Measurements from ENCODE around the gene SPECC1.
"Not testable (repeated sequence)": the region's sequence is repeated elsewhere in the genome, so short reads cannot be mapped to it uniquely, and the experiment has no call there.

The SPECC1 gene

DNA sequence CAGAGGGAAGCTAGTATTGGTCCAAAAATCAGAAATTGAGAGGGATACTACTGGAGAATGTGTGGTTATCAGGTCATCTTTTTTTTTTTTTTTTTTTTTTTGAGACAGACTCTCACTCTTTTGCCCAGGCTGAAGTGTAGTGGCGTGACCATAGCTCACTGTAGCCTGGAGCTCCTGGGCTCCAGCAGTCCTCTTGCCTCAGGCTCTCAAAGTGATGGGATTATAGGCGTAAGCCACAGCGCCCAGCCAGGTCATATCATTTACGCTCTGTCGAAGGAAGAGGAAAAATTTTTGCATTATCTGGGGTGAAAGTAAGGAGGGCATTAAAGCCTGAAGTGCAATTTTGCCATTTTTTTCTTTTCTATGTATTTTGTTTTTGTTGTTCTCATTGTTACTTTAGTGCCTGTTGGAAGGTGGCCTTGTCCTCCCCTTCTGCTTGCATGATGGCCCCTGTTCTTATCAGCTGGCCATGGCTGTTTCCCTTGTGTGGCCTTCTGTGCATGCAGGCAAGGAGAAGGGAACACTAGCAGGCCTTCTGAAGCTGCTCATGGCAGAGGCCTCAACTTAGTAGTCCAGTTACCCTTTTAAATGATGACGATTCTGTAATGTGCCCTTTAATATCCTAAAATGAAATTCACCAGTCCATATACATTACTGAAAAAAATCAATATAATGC is 118.3 kb downstream of the SPECC1 start:
- DNase-seq (ENCODE audit: low spot score): no peak

DNA sequence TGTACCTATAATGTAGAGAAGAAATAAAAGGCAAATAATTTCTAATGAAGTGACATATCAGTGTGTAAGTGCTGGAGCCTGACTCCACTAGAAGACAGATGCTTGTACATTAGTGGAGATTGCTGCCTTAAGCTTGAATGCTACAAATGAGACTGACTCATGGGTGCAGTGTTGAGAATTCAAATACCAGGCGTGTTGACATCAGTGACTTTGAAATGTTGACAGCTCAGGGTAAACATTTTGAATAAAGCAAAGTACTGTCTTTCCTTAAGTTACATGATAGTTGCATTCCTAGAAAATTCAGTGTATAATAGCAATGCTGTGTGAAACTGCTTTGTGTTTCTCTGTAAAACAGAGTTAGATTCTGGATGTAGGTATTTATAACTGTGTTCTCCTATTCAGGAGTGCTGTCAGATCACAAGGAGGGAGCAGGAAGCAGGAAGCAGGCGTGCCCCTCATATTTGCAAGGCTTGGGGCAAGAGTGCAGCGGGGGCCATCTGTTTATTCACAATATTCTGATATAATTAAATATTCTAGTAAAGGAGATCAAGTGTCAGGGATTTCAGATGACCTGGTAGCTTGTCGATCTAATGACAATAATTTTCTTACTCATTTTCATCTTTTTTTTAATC is 119.0 kb downstream of the SPECC1 start:
- DNase-seq (ENCODE audit: low spot score): no peak

DNA sequence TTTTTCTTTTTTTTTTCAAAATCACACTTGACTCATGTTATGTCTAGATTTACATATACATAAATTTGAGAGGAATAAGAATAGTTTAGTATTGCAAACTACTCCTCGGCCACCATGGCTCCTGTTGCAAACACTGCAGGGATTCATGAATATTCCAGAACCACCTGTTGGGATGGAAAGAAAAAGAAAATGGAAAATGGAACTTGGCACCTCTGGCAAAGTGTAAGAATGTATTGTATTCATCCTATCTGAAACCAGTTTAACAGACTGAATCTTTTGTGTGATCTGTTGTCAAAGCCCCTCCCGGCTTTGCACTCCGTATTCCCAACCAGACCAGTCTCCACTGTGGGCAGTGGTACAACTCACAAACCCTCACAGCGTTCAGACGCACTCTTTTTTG is 124.4 kb downstream of the SPECC1 start:
- DNase-seq (ENCODE audit: low spot score): no peak

DNA sequence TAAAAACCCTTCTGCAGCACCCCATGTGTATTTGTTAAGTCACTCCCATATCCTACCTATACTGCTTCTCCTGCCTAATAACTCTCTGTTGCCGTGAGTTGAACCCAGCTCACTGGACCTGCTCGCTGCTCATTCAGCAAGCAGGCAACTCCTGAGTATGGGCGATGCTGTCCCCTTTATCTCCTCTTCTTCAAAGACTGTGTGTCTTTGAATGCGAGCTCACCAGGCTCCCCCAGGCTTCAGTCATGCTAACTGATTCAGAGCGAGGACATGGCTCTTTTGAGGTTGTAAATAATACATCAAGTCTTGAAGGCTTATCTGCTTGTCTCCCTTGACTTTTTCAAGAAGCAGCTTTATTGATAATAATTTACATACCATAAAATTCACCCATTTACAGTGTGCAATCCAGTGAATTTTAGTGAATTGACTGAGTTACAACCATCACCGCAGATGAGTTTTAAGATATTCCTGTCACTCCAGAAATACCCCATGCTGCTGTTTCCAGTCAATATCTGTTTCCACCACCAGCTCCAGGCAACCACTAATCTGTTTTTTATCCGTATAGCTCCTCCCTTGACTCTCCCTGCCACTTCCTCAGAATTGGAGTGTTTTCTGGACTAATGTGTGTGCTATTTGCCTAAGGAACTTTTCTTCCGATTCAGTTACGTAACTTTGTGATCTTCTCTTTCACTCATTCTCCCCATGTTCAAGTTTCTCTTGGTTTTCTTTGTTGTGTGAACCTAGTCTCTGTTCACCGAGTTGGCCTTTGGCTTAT is 132.2 kb downstream of the SPECC1 start:
- DNase-seq (ENCODE audit: low spot score): no peak

DNA sequence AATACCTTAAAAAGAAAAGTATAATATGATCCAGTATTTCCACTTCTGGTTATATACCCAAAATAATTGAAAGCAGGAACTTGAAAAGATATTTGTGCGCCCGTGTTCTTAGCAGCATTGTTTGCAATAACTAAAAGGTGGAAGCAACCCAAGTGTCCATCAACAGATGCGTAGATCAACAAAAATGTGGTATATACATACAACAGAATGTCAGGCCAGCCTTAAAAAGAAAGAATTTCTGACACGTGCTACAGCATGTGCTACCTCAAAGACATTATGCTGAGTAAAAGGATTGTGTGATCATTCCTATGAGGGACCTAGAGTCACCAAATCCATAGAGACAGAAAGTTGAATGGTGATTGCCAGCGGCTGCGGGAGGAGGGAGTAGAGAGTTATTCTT is 133.1 kb downstream of the SPECC1 start:
- no peak for DNase-seq (ENCODE audit: low spot score)

DNA sequence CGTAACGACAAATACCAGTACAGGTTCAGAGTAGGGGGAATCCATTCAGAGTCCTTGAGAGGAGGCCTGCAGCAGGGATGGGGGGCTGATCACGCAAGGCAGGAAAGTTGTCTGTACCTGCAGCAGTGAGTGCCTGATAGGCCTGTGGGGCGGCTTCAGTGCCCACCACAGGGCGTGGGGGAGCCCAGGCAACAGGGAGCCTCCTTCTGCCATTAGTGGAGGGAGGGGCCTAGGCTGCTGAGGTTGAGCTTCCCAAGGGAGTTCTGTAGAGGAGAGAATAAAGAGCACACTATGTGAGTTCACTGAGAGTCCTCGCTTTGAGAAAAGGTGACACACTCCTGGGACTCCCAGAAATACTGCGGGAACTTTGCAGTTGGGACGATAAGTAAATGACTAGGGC is 134.6 kb downstream of the SPECC1 start:
- DNase-seq (ENCODE audit: low spot score): no peak

DNA sequence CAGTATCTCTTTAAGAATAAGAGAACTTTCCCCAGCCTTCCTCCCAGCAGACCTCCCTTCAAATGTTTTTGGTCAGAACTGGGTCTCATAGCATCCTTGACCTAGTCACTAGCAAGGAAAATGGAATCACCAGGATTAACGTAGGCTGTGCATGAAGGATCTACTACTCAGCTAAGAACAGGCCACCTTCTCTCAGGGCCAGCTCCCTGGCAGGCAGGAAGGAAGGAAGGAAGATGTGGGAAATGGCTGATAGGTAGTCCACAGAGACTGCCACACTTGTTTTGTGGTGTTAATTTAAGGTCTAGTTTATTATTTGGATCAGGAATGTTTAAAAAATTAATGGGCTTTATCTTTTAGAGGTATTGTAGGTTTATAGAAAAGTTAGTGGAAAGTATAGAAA is 136.4 kb downstream of the SPECC1 start:
- DNase-seq (ENCODE audit: low spot score): no peak

DNA sequence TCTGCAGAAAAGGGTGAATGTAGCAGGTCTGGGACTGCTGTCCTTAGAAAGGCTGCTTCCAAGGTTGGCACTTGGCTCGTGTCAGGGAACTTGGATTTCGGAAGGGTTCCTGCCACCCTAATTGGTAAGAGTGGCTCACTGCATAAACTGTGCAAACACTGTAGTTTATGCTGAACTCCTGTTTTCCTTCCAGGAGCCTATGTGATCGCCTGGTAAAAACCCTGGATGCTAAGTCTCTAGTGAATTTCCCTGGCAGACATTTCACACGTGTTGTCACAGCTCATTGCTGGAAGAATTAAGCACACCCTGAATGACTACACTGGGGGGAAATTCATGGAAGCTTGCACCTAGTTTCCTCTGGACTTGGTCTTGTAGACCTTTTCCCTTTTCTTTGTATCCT is 140.1 kb downstream of the SPECC1 start:
- no peak for DNase-seq (ENCODE audit: low spot score)

DNA sequence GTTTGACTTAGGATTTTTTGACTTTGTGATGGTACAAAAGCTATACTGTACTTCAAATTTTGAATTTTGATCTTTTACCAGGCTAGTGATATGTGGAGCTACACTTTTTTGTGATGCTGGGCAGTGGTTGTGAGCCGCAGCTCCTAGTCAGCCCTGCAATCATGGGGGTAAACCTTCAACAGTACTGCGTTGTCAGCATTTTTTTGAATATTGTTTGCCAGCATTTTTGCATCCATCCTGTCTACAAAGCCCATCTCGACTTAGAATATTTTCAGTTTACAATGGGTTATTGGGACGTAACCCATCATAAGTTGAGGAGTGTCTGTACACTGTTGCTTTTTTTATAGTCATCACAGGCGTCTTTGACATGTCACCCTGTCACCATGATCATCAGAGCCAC is 142.0 kb downstream of the SPECC1 start:
- no peak for DNase-seq (ENCODE audit: low spot score)

DNA sequence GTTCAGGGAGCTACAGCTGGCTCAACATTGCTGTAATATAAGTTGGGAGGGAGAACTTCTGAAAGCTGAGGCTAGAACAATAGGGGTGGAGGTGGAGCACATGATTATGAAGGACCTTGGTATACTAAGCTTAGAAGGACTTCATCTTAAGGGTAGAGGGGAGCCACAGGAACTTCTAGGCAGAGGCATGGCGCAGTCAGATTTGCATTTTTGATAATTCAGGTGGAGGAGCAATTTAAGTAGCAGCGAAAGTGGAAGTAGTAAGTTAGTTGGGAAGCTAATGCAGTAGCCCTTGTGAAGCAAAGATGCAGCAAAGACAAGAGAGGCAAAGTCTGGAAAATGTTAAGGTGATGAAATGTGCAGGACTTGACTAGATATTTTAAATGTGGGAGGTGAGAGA is 144.1 kb downstream of the SPECC1 start:
- no peak for DNase-seq (ENCODE audit: low spot score)

DNA sequence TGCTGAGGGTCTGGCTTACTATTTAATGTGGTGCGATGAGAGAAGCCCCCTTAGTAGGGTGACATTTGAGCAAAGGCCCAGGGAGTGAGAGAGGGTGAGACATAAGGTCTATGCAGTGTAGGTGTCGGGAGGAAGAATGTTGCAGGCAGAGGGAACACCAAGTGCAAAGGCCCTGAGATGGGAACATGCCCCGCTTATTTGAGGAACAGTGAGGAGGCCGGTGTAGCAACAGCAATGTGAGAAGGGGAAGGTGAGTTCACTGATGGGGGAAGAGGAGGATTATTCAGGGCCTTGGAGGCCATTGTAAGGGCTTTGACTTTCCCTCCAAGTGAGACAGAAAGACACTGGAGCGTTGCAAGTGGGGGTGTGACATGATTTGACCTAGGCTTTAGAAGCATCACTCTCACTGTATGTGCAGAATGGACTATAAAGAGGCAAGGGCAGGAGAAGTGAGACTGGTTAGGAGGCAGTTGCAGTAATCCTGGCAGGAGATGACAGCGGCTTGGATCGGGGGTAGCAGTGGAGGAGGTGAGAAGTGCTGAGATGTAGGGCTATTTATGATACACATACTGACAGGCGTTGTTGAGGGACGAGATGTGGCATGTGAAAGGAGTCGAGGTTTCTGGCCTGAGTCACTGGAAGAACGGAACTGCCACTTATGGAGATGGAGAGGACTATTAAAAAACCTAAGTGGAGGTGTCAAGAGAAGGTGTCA is 145.3 kb downstream of the SPECC1 start:
- no peak for DNase-seq (ENCODE audit: low spot score)

DNA sequence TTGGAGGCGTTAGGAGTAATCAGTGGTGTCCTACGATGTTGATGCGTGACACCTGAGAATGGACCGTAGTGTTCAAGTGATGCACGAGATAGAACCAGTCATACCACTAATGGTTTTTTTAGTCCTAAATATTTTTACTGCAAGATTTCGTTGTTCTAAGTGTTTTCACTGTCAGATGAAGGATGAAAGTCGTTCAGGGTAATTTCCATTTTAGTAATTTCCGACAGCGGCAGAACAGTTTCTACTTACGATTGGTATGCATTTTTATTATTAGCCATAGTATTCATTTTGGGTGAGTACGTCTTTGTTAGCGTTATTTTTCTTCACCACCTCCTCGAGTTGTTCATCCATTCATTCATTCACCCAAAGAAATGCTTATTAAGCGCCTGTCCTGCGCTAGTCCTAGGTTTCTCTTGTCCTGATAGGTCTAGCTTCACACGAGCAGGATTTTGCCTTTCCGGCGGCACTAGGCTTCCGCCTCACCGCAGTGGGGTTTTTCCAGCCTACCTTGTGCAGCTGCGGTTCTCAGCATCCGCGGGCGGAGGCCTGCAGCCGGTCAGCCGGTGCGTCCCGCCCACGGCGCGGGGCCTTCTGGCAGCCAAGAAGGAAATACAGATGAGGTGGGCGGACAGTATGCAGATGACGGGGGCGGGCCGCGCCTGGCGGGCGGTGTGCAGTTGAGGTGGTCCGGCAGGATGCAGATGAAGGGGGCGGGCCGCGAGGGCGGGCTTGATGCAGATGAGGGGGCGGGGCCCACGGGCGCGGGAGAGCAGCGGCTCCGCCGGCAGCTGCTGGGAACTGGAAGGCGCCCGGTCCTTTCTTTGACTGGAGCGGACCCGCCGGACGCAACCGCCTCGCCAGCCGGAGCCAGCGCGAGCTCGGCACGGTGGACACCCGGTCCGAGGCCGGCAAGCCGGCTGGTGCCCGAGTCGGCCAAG is 146.4 kb downstream of the SPECC1 start:
- DNase-seq (ENCODE audit: low spot score): peak; percentile 100

DNA sequence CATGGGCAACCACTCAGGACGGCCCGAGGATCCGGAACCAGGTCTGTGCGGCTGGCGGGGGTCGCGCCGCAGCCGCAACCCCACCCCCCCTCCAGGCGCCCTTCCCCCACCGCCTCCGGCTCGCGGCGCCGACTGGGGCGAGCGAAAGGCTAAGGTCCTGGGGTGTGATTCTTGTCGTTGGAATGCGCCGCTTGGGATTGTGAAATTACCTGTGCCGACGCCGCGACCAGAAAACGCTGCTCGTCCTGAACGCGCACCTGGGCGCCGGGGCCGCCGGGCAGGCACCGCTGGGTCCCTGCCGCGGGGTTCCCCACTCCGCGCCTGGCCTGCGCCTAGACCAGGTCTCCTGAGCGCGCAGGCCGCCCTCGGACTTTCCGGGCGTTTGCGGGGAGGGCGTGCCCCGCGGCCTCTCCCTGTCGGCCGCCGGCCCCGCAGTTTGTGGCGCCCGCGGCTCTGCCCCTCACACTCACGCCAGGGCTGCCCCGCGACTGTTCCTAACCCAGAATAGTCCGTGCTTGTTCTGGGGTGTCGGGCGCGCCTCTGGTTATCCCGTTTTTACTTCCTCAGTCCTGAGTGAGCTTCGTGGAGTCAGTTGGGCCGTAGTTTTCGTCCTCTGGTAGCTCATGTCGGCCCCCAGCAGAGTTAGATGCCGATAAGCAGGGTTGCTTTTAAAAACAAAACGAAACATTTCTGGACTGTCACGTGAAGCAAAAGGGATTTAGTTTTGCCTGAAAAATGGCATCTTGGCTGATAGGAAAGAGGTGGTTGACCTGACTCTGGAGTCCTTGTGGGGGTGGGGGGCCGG is 147.2 kb downstream of the SPECC1 start:
- DNase-seq (ENCODE audit: low spot score): no peak

DNA sequence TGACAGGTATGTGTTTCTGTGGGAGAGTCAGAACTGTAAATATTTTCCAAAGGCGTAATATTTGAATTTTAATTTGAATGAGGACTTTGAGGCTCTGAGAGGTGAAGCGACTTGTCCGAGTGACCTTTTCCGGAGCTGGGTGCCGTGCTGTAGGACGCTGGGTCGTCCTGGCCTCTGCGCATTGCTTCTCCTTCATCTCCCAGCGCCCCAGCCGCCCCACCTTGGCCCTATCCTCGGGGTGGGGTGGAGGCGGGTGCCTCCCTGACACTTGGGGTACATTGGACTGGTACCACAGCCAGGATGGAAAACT is 147.8 kb downstream of the SPECC1 start:
- DNase-seq (ENCODE audit: low spot score): no peak

DNA sequence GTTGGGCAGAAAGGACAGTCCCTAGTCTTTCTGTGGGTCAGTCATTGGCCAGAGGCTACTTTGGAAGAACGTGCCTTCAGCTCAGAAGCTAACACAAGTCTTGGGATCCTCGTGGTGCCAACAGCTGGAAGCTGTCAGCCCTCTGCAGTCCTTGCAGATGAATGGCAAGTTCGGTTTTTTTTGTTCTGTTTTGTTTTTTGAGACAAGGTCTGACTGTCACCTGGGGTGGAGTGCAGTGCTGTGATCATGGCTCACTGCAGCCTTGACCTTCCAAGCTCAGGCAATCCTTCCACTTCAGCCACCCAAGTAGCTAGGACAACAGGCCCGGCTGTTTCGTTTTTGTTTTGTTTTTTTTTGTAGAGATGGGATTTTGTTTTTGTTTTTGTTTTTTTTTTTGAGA is 149.4 kb downstream of the SPECC1 start:
- no peak for DNase-seq (ENCODE audit: low spot score)

DNA sequence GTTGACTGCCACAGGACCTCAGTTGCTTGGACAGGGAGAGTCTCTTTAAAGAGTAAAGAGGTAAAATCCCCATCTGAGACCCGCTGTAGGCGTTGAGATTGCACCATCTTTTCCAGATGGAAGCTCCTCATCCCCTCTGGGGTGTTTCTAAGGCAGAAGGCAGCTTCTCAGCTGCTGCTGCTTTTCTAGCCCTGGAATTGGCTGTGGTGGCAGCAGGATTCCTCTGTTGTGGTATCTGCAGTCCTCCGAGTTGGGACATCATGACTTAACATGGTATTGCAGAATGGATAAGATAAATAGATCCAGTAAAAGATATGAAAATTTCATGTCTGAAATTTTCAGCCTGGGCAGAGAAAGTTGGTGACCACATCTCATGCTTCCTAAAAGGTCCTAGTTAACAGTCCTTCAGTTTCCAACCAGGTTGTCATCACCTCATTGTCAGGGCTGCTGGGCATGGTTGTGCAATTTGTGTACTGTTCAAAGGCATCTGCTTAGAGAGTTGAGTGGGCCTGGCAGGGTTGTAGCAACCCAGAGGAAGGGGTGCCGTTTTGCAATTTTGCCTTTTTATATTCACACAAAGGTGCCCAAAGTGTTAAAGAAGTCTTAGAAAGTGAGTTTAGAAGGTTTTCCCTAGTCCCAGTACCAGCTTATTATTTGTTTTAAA is 150.4 kb downstream of the SPECC1 start:
- DNase-seq (ENCODE audit: low spot score): no peak

DNA sequence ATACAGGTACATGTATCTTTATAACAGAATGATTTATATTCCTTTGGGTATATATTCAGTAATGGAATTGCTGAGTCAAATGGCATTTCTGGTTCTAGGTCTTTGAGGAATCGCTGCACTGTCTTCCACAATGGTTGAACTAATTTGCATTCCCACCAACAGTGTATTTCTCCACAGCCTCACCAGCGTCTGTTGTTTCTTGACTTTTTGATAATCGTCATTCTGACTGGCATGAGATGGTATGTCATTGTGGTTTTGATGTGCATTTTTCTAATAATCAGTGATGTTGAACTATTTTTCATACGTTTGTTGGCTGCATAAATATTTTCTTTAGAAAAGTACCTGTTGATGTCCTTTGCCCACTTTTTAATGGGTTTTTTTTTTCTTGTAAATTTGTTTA is 156.4 kb downstream of the SPECC1 start:
- DNase-seq (ENCODE audit: low spot score): not testable (repeated sequence)

DNA sequence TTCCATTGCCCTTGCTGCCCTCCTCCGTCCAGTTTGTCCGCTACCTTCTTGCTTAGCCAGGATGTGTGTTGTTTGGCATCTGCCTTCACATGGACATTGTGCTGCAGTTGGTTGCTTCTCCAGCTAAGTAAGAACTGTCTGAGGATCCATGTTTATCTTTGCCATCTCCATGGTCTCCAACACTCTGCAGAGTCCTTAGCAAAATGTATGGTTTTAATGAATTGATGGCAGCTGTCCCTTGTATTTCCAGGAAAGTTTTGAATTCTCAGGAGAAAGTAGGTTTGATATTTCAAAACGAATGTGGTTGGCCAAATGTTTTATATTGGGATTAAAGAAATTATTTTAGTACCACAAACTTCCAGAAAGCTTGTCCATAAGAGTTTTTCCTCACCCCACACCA is 160.9 kb downstream of the SPECC1 start:
- no peak for DNase-seq (ENCODE audit: low spot score)

DNA sequence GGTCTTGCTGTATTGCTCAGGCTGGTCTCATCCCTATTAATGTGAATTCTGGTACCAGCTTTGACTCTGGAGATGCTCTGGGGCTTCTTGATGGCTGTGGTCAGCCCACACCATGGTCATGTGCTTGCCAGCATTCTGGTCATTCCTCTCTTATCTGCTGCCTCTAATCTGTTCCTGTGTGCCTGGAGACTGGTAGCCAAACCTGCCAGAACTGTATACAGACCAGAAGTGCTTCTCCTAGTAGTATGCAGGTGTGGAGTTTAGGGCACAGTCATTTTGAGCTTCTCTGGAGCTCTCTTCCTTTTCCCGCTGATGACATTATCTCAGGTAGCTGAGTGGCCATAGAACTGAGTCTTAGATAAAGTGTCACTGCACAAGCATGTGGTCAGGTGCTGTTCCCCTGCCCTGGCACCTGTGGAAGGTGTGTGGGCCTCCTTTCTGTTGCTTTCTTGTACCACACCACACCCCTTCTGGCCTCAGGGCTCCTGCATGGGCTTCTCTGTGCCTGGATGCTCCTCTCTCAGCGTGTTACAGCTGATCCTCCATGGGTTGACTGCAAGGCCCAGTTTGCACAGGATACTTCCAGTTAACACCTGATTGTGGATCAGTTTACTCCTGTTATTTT is 162.7 kb downstream of the SPECC1 start:
- no peak for DNase-seq (ENCODE audit: low spot score)

DNA sequence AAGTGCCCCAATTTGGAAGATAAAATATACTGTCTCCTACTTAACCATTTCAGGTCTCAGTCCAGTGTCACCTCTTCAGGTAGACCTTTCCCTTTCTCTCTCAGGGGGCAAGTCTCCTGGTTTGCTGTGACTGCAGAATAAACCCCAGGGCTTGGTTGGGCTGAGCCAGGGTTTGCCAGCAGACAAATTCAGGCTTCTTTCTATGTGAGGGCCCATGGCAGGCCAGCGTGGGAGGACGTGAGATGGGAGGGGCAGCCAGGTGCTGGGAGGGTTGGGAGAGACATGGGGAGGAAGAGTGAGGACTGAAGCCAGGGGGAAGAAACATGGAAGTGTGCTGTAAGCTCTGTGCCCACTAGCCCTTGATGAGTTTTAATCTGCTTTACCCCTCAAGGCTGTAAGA is 163.2 kb downstream of the SPECC1 start:
- DNase-seq (ENCODE audit: low spot score): no peak

Measured in ecto neural progenitor cell (in vitro differentiated cells).